Stimulated activated CD8-positive, alpha-beta memory T cell treated with anti-CD3 and anti-CD28 coated beads, Interleukin-7, amount 100 ng/mL, for 24 hours (primary cell): ENCODE data around the gene BHLHE40.

Source experiments
- DNase-seq: peaks from one replicate; pipeline ENCODE4 v3.0.0-alpha.2; 2020; ENCODE audit warnings: low read depth

BHLHE40 gene

GRCh38 chr3:4979428-4980228 is at the start of gene BHLHE40:
TSS of gene BHLHE40 (plus strand) at chr3:4979437. CDS start at chr3:4979719, 282 bp downstream.
- peak; percentile 18 for DNase-seq

DNA sequence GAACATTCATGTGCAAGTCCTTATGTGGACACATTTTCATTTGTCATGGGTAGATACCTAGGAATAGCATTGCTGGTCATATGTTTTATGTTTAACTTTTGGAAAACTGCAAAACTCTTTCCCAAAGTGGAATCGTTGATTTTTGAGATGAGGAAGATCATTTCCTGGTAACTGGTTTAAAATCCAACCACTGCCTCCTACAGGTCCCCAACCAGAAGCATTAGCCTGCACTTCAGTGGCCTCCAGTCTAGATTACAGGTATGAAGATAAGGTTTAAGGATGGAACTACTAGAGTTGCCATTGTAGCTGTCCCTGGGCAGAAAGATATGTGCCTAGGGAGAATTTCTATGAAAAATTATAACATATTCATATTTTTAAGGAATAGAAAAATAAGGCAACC is 48.7 kb upstream of the BHLHE40 start:
- DNase-seq = no peak

- no peak for DNase-seq
Observed at GRCh38 chr3:4934050-4934449, 45.2 kb upstream of the BHLHE40 start.

GRCh38 chr3:4935347-4935746 is 43.9 kb upstream of the BHLHE40 start:
- DNase-seq = no peak

DNA sequence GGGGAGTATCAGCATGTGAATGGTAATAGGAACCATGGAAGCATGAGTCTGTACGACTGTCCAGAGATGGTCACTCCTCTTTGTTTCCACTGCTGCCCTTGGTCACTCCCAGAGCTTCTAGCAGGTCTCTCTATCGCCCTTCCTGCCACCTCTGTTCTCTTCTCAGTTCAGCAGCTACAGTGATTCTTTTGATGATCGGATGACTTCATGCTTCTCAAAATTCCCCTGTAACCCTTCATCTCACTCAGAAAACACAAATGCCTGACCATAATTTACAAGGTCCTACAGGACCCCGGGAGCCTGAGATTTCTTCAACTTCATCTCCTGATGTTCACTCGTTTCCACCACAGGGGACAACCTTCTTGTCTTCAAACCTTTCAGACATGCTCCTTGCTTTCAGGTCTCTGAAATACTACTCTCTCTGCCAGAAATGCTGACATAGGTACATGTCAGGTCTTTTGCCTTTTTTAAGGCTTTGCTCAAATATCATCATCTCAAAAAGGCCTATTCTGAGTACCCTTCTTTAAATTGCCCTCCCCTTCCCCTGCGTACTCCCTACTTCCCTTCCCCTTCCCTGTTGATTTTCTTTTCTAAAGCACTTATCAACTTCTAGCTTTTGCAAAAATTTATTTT is 42.1 kb upstream of the BHLHE40 start:
- no peak for DNase-seq

DNA sequence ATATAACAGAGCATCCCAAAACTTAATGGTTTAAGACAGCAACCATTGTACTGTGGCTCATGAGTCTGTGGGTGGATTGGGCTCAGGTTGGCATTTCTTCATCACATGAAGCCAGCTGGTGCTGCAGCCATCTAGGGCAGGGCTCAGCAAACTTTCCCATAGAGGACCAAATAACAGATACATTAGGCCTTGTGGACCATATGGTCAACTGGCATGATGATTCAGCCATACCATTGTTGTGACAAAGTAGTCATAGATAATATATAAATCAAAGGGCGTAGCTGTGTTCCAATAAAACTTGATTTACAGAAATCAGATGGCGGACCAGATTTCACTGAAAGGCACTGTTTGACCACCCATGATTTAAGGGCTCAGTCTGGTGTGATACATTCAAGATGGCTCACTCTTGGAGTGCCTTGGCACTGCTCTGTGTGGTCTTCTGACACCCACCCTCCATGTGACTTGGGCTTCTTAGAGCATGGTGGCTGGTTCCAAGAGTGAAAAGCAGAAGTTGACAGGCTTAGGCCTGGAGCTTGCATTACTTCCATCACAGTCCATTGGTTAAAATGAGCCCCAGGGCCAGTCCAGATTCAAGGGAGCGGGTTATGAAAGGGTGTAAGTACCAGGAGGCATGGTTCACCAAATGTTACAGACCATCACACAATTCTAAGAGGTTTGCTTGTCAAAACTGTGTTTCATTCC is 40.8 kb upstream of the BHLHE40 start:
- no peak for DNase-seq

DNA sequence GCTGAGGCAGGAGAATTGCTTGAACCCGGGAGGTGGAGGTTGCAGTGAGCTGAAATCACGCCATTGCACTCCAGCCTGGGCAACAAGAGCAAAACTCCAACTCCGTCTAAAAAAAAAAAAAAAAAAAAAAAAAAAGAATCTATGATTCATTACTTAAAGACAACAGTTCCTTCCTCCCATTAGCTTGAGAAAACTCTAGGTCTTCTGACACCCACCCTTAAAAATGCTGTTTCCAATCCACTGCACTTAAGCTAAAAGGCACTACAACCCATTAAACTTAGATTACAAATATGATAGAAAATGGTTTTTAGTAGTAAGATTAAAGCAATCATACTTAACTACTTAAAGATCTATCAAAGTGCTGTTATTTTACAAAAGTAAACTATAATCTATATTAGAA is 40.0 kb upstream of the BHLHE40 start:
- DNase-seq = no peak

DNA sequence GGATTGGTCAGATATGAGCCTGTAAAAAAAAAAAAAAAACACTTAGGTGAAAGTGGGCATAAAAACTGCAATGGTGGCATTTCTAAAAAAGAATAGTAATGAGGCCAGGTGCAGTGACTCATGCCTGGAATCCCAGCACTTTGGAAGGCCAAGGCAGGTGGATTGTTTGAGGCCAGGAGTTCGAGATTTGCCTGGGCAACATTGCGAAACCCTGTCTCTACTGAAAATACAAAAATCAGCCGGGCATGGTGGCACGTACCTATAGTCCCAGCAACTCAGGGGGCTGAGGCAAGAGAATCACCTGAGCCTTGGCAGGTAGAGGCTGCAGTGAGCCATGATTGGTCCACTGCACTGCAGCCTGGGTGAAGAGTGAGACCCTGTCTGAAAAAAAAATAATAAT is 38.3 kb upstream of the BHLHE40 start:
- no peak for DNase-seq

GRCh38 chr3:4943549-4943948 is 35.7 kb upstream of the BHLHE40 start:
- no peak for DNase-seq

- DNase-seq = no peak
Observed at GRCh38 chr3:4945324-4945723, 33.9 kb upstream of the BHLHE40 start.

GRCh38 chr3:4947028-4947427 is 32.2 kb upstream of the BHLHE40 start:
- DNase-seq = no peak

DNA sequence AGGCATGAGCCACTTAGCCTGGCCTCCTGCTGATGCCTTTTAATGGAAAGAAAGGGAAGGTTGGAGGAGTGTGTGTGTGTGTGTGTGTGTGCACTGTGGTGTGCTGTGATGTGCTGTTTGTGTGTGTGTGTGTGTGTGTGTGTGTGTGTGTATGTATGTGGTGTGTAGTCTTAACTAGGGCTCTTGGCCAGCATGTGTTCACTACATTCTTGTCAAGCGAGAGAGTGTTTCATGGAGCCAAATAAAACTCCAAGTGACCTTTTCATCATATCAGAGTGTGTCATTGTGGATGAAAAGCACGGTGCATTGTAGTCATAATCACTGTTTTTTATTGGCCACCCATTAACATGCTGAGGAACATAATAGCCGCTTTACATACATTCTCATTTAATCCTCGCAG is 30.8 kb upstream of the BHLHE40 start:
- DNase-seq = no peak

DNA sequence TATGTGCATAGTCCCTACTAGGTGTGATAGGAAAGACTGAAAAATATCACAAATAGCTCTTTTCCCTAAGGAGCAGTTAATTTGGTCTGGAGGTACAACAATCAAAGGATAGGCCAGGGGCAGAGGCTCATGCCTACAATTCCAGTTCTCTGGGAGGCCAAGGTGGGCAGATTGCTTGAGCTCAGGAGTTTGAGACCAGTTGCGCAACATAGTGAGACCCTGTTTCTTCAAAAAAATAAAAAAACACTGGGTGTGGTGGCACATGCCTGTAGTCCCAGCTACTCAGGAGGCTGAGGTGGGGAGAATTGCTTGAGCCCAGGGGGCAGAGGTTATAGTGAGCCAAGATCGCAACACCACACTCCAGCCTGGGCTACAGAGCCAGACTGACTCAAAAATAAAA is 30.2 kb upstream of the BHLHE40 start:
- no peak for DNase-seq

DNA sequence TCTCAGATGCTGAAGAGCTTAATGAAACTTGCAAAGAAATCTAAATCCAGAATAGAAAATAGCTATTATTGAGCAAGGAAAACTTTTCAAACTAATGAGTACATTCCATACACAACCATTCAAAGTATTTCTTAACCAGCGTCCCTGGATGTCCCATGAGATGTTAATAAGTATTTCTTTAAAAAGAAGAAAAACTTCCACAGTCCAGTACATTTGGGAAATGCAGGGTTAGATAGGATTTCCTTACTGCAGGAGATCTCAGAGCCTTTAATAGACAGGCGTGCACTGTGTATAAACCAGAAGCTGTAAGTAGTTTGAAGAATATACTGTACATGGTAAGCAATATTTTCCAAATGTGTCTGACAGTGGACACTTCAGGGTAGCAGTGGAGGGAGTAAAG is 29.6 kb upstream of the BHLHE40 start:
- DNase-seq = no peak

DNA sequence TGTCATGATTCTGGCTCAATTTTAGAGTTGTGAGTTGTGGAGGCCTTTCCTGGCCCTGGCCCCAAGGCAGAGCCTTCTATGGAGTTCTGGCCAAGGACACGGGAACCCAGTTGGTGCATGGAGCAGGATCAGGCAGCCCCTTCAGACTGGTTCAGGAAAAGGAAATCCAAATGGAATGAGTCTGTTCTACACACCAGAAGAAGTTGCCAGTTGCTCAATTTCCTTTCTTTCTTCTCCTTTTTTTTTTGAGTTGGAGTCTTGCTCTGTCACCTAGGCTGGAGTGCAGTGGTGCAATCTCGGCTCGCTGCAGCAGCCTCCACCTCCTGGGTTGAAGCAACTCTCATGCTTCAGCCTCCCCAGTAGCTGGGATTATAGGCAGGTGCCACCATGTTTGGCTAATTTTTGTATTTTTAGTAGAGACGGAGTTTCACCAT is 28.9 kb upstream of the BHLHE40 start:
- DNase-seq = no peak

GRCh38 chr3:4950948-4951347 is 28.3 kb upstream of the BHLHE40 start:
- no peak for DNase-seq

DNA sequence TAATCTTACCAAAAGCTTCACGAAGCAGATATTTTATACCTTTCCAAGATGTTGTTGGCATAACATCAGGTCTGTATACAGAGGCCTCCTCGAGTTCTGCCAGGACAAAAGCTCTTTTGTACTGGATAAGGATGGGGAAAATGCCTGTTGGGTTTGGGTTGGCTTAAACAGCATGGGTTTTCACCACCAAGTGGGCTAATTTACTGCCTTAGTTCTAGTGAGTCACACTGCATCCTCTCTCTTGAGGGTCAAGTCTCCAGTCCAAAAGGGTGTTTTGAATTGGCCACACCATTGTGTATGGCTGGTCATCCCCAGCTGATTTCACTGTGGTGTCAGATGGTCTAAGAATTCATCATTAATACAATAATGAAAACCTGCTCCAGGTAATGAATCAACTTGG is 26.1 kb upstream of the BHLHE40 start:
- no peak for DNase-seq

- DNase-seq = no peak
Observed at GRCh38 chr3:4954256-4955000, 24.8 kb upstream of the BHLHE40 start.

DNA sequence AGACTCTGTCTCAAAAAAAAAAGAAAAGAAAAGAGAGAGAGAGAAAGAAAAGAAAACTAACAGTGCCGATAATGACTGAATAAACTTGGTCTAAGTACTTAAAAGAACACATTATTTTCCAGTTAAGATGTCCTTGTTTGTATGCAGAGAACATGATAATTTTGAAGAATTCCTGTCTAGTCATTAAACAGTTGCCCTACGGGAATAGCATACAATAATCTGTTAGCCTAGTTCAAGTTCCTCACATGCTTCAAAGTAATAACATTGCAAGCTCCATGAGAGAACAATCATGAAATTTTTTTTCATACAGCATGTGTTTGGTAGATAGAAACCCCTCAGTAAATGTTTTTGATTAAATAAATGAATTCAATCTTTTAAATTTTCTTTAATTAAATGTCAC is 23.1 kb upstream of the BHLHE40 start:
- no peak for DNase-seq

- no peak for DNase-seq
Observed at GRCh38 chr3:4956738-4957137, 22.5 kb upstream of the BHLHE40 start.

DNA sequence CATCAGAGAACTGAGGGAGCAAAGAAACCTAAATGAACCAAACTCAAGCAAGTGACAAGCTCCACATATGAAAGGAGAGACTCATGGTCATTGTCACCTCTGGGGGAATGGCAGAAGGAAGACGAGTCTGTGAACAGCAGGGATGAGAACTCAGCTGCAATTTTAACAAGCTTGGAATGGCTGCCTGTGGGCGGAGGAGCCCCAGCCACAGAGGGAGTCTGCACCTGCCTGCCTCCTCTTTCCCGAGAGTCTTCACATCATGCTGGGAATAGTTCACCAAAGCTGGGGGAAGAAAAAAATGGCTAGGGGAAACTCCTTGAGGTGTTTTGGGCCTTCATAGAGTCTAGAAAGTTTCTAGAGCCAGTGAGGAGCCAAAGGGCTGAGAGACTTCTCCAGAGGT is 21.3 kb upstream of the BHLHE40 start:
- DNase-seq = no peak

DNA sequence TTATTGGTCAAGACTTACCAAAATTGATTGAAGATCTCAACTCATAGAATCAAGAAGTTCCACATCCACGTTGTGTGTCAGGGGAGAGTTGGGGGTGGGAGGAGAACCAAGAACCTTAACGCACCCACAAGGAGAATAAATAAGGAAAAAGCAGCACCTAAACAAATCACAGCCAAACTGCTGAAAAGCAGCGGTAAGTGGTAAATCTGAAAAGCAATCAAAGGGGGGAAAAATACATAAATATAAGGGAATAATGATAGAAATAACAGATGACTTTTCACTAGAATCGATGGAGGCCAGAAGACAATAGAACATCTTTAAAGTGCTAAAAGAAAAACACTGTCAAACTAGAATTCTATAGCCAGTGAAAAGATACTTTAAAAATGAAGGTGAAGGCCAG is 20.1 kb upstream of the BHLHE40 start:
- DNase-seq = no peak
